Measurements from ENCODE around the gene PPA1.
"Not testable (repeated sequence)": the region's sequence is repeated elsewhere in the genome, so short reads cannot be mapped to it uniquely, and the experiment has no call there.

Gene PPA1

GRCh38 chr10:70255329-70256299 is 22.4 kb upstream of the PPA1 start:
- no peak for TF ChIP-seq CTCF (IDR thresholded peaks at IDR 0.05; ENCODE audit: low read depth, low read length)
- no peak overlapping the region for H3K4me3 ChIP-seq (replicated peaks in 1 of 2; ENCODE audit: low read depth in 2 of 2, low read length in 2 of 2)
- peak; percentile 44 to 53 for DNase-seq (ENCODE audit: low read depth in 2 of 2)

- no peak for DNase-seq (ENCODE audit: low read depth in 2 of 2)
- TF ChIP-seq CTCF (IDR thresholded peaks at IDR 0.05; ENCODE audit: low read depth, low read length), result no peak
- H3K4me3 ChIP-seq (replicated peaks in 1 of 2; ENCODE audit: low read depth in 2 of 2, low read length in 2 of 2), result no peak overlapping the region
These were observed 21.6 kb upstream of the PPA1 start for GRCh38 chr10:70254778-70255328.

DNA sequence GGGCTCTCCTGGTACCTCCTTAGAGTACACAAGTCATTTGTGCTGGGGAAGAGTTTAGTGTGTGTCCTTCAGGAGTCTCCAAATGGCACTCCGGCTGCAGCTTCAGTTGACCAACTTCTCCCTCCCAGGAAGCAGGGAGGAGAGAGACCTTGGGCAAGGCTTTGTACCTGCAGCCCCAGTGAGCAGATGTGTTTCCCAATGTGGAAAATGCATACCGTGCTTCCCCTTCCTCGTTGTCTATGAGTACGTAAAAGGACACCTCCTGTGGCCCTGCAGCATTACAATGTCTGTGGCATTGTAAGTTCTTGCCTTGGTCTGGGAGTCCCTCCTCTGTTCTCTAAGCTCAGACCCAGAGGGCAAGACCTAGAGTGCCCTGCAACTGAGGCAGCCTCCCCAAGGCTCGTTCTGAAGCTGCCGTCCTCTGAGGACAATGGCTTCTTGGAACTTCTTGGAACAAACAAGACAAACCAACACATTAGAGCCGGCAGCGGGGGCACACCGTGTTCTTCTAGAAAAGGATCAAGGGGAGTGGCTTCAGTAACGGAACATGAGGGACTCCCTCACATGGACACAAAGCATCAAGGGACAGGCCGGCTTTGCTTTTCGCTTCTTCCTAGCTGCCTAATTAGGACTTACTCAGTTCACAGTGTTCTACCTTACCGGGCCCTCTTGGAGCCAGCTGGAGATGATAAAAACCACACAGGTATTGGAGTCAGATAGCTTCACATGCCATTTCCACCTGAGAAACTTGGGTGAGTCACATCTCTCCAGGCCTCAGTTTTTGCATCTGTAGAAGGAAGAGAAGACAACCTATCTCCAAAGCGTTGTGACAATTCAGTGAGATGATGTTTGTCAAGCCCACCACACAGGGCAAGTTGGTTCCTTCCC is 20.9 kb upstream of the PPA1 start:
- no peak for TF ChIP-seq CTCF (IDR thresholded peaks at IDR 0.05; ENCODE audit: low read depth, low read length)
- no peak for DNase-seq (ENCODE audit: low read depth in 2 of 2)
- no peak overlapping the region for H3K4me3 ChIP-seq (replicated peaks in 1 of 2; ENCODE audit: low read depth in 2 of 2, low read length in 2 of 2)

GRCh38 chr10:70250961-70251680 is 17.9 kb upstream of the PPA1 start:
- DNase-seq (ENCODE audit: low read depth in 2 of 2), result no peak
- no peak overlapping the region for H3K4me3 ChIP-seq (replicated peaks in 1 of 2; ENCODE audit: low read depth in 2 of 2, low read length in 2 of 2)
- TF ChIP-seq CTCF (IDR thresholded peaks at IDR 0.05; ENCODE audit: low read depth, low read length), result no peak

GRCh38 chr10:70247360-70247759 is 14.1 kb upstream of the PPA1 start:
- no peak overlapping the region for H3K4me3 ChIP-seq (replicated peaks in 1 of 2; ENCODE audit: low read depth in 2 of 2, low read length in 2 of 2)
- DNase-seq (ENCODE audit: low read depth in 2 of 2), result no peak
- TF ChIP-seq CTCF (IDR thresholded peaks at IDR 0.05; ENCODE audit: low read depth, low read length), result no peak

DNA sequence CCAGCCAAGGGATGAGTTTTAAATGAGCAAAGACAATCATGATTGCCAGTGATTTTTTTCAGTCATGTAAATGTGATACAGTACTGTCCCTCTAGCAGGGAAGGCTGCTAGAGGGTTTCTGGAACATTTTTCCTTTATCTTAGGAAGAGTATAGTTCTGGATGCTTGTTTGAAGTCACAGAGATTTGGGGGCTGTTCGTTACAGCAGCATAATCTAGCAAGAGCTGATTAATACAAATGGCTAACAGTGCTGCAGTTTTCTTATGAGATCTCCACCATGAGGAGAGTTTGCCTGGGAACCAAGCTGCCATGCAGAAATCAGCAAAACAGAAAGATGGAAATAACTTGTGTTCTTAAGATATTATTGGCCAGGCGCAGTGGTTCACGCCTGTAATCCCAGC is 7.9 kb upstream of the PPA1 start:
- no peak overlapping the region for H3K4me3 ChIP-seq (replicated peaks in 1 of 2; ENCODE audit: low read depth in 2 of 2, low read length in 2 of 2)
- no peak for TF ChIP-seq CTCF (IDR thresholded peaks at IDR 0.05; ENCODE audit: low read depth, low read length)
- DNase-seq (ENCODE audit: low read depth in 2 of 2), result no peak

DNA sequence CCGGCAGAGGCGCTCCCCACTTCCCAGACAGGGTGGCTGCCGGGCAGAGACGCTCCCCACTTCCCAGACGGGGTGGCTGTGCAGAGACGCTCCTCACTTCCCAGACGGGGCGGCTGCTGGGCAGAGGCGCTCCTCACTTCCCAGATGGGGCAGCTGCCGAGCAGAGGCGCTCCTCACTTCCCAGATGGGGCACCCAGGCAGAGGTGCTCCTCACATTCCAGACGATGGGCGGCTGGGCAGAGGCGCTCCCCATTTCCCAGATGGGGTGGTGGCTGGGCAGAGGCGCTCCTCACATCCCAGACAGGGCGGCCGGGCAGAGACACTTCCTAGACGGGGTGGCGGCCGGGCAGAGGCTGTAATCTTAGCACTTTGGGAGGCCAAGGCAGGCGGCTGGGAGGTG is 6.8 kb upstream of the PPA1 start:
- not testable (repeated sequence) for DNase-seq (ENCODE audit: low read depth in 2 of 2); H3K4me3 ChIP-seq (replicated peaks in 1 of 2; ENCODE audit: low read depth in 2 of 2, low read length in 2 of 2)

GRCh38 chr10:70239077-70239976 is 6.1 kb upstream of the PPA1 start:
- H3K4me3 ChIP-seq (replicated peaks in 1 of 2; ENCODE audit: low read depth in 2 of 2, low read length in 2 of 2); DNase-seq (ENCODE audit: low read depth in 2 of 2): not testable (repeated sequence)

Data from cardiac fibroblast (primary cell).